Middle frontal gyrus (tissue), 1 donor: Measurements from ENCODE around the gene CASP12.

Source experiments
- DNase-seq: peaks from one replicate; pipeline ENCODE4 v3.0.0-alpha.2; 2015; ENCODE audit warnings: low spot score; ENCODE audit errors: extremely low spot score

CASP12 gene

DNA sequence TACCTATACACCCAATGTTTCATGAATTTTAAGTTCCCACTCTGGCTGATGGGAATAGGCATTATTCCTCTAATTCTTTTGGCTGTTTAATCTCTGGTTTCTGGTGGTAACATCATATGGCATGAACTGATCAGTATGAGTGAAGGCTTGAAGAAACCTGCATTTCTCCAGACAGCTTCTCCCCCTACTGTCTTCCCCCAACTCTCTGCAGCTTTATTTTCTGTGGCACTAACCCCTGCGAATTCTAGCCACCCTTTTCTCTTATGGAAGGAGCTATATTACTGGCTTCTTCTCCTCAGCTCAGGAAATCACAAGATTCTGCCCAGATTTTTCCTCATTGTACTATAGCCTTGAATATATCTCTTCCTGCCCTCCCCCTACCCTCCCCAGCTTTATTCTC, 57.1 kb downstream of the CASP12 start:
- DNase-seq: no peak

DNA sequence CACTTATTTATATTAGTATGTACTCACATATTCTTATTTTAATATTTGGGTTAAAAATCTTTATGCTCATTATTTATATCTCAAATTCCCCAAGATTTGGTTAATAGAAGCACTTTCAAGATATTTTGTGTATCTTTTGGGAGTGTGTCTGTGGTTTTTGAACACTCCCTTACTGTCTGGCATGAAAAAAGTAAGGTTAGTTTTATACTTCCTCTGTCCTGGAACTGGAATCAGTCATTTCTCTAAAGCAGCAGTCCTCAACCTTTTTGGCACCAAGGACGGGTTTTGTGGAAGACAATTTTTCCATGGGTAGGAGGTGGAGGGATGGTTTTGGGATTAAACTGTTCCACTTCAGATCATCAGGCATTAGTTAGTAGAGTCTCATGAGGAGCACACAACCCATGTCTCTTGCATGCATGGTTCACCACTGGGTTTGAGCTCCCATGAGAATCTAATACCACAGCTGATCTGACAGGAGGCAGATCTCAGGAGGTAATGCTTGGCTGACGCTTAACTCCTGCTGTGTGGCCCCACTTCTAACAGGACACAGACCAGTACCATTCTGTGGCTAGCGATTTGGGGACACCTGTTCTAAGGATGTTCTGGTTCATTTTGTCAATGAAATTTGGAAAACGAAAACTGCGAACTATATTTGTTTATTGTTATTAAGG, 60.2 kb downstream of the CASP12 start:
- DNase-seq: no peak

DNA sequence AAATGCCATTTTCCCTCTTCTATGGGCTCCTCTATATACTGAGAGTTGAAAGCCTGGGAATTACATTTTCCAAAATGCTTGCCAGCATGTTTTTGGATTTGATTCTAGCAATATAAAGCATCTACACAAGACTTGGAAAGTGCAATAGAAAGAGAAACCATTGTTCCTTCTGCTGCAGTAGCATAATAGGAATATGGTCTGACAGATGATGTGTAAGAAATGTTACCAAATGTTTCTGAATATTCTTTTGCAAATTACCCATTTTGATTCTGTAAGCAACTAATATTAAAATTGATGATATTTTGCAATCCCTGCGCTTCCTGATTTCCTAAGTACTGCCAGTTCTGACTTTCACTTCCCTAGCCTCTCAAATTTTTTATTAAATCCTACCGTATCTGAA, 61.6 kb downstream of the CASP12 start:
- DNase-seq: no peak
